B cell (primary cell): ENCODE results near the gene MAN2B2. TPM values are rescaled to one million over a fixed set of nuclear protein-coding genes. Genes with fewer than 3 reads are reported as not detected.

ENCODE experiments used
- ATAC-seq: fragments of 200-7000 bp; cut with Tn5 transposase; one replicate; pipeline ENCODE4 v1.10.0; 2021; ENCODE audit warnings: low read depth, mild to moderate bottlenecking, moderate number of reproducible peaks, moderate library complexity
- CTCF ChIA-PET: fragments of 350-600 bp; sonication (Branson Sonifier 250); formaldehyde crosslinking; loops from one replicate; lab custom pipeline; 2021; ENCODE audit warnings: antibody characterized with exemption, inconsistent platforms; lab: Charles Lee
- POLR2A ChIA-PET: fragments of 350-600 bp; sonication (Branson Sonifier 250); formaldehyde crosslinking; loops from one replicate; lab custom pipeline; 2021; ENCODE audit warnings: antibody characterized with exemption; lab: Charles Lee
- DNase-seq: peaks from one replicate; pipeline ENCODE4 v3.0.0; 2013
- H2AFZ ChIP-seq: 2 replicates; pipeline ENCODE4 v1.6.1; 2012; ENCODE audit warnings: mild to moderate bottlenecking, low read depth, low read length; ENCODE audit not compliant: insufficient read depth, poor library complexity, severe bottlenecking
- H3K27ac ChIP-seq, 2 donors: 1 replicate in 1 of 2; 2 replicates in 1 of 2; pipeline ENCODE4 v1.5.1; 2012 to 2013; ENCODE audit warnings: low read length in 2 of 2, mild to moderate bottlenecking in 2 of 2, moderate library complexity in 1 of 2
- H3K27me3 ChIP-seq, 4 experiments: fragments of 200-600 bp in 1 of 4; sonication (generic) in 1 of 4; replicated peaks in 1 of 4; 1 replicate in 2 of 4; 2 replicates in 2 of 4; pipeline versions ENCODE4 v1.6.1 to v1.7.0; 2013 to 2016; ENCODE audit warnings: low read length in 3 of 4, mild to moderate bottlenecking in 2 of 4, mixed read lengths in 1 of 4, moderate library complexity in 1 of 4; ENCODE audit not compliant: insufficient read depth in 4 of 4, control insufficient read depth in 3 of 4; ENCODE audit errors: control extremely low read depth in 1 of 4
- H3K36me3 ChIP-seq, 2 experiments: replicated peaks in 1 of 2; 1 replicate in 1 of 2; 2 replicates in 1 of 2; pipeline versions ENCODE4 v1.6.1 to v1.7.1; 2013; ENCODE audit warnings: low read length in 1 of 2; ENCODE audit not compliant: insufficient read depth in 2 of 2, control insufficient read depth in 1 of 2; ENCODE audit errors: control extremely low read depth in 1 of 2, extremely low read depth in 1 of 2
- H3K4me1 ChIP-seq, 2 donors: fragments of 200-600 bp in 1 of 2; sonication (generic) in 1 of 2; 1 replicate in 1 of 2; 2 replicates in 1 of 2; pipeline versions ENCODE4 v1.5.1 to v1.6.1; 2013 to 2017; ENCODE audit warnings: low read length in 2 of 2; ENCODE audit not compliant: control insufficient read depth in 2 of 2, insufficient read depth in 2 of 2
- H3K4me2 ChIP-seq: replicated peaks from 2 replicates; pipeline ENCODE3; 2012; ENCODE audit warnings: mild to moderate bottlenecking, low read depth, low read length; ENCODE audit not compliant: poor library complexity, severe bottlenecking
- H3K4me3 ChIP-seq, 5 experiments: fragments of 200-600 bp in 1 of 5; sonication (generic) in 1 of 5; 1 replicate in 3 of 5; 2 replicates in 2 of 5; pipeline versions ENCODE4 v1.5.1 to v1.7.0; 2011 to 2016; ENCODE audit warnings: low read length in 4 of 5, mild to moderate bottlenecking in 4 of 5, low read depth in 2 of 5, control low read depth in 1 of 5, moderate library complexity in 1 of 5; ENCODE audit not compliant: insufficient read depth in 1 of 5; ENCODE audit errors: control extremely low read depth in 1 of 5, extremely low read depth in 1 of 5
- H3K79me2 ChIP-seq: fragments of 200-600 bp; sonication (generic); one replicate; pipeline ENCODE4 v1.6.0; 2016; ENCODE audit warnings: low read length; ENCODE audit not compliant: control insufficient read depth, insufficient read depth
- H3K9ac ChIP-seq: fragments of 200-600 bp; sonication (generic); 2 replicates; pipeline ENCODE4 v1.6.1; 2017; ENCODE audit warnings: mild to moderate bottlenecking, low read length, moderate library complexity
- H3K9me3 ChIP-seq, 3 donors: one replicate each; pipeline versions ENCODE4 v1.6.1 to v1.7.1; 2013; ENCODE audit warnings: low read length in 2 of 3; ENCODE audit not compliant: control insufficient read depth in 2 of 3, insufficient read depth in 1 of 3; ENCODE audit errors: control extremely low read depth in 1 of 3
- H4K20me1 ChIP-seq: 2 replicates; pipeline ENCODE4 v1.6.0; 2012; ENCODE audit warnings: mild to moderate bottlenecking, low read length; ENCODE audit not compliant: insufficient read depth, control insufficient read depth, poor library complexity, severe bottlenecking
- H3K27ac Mint-ChIP-seq: one replicate; pipeline ENCODE4 v1.8.0; 2021; ENCODE audit warnings: mixed read lengths
- H3K27me3 Mint-ChIP-seq: one replicate; pipeline ENCODE4 v1.8.0; 2021; ENCODE audit warnings: mixed read lengths
- H3K4me1 Mint-ChIP-seq: one replicate; pipeline ENCODE4 v1.8.0; 2021; ENCODE audit warnings: mixed read lengths
- H3K4me3 Mint-ChIP-seq: one replicate; pipeline ENCODE4 v1.8.0; 2021; ENCODE audit warnings: mixed read lengths
- H3K9me3 Mint-ChIP-seq: one replicate; pipeline ENCODE4 v1.8.0; 2022; ENCODE audit warnings: mixed read lengths; ENCODE audit not compliant: insufficient read depth
- CTCF ChIP-seq: fragments of 200-600 bp; IDR thresholded peaks from one replicate; pipeline ENCODE4 v1.8.0; 2022; ENCODE audit warnings: antibody characterized with exemption, mild to moderate bottlenecking
- EZH2 ChIP-seq: IDR thresholded peaks from 2 replicates; pipeline ENCODE4 v1.6.1; 2012; ENCODE audit warnings: borderline replicate concordance, low read depth, mild to moderate bottlenecking, moderate library complexity, low read length; ENCODE audit not compliant: insufficient read depth, poor library complexity, severe bottlenecking
- WGBS: methylation state at CpG from one replicate; pipeline ENCODE4 v1.1.5; 2013; ENCODE audit warnings: missing lambda C conversion rate; ENCODE audit not compliant: insufficient coverage; 5-methylcytosine and 5-hydroxymethylcytosine counted together
- intact Hi-C: fragments of 100-400 bp; cut with micrococcal nuclease; formaldehyde crosslinking; loops from one replicate; pipeline ENCODE4 v1.10.0; 2022
- polyA plus RNA-seq: library from polyadenylated mRNA; depleted of rRNA; stranded (reverse); fragments of >200 nt; gene quantifications from 2 replicates; pipeline ENCODE4 v1.2.3, GENCODE V29; 2012
- total RNA-seq, 2 donors: library from RNA; stranded (reverse); fragments of 120-200 nt in 1 of 2; gene quantifications; 1 replicate in 1 of 2; 2 replicates in 1 of 2; pipeline versions ENCODE4 v1.2.3 to v1.2.4, GENCODE V29; 2013 to 2022

The MAN2B2 gene
- total and polyA plus RNA-seq, 2 donors (not counting 1 experiment from before 2014, with no cell fraction given): 35.0 to 37.0 TPM

GRCh38 chr4:6542951-6543350, 32.0 kb upstream of the MAN2B2 start:
- ATAC-seq: no peak
- H3K4me1 ChIP-seq: no peaks in the 10 kb centered on the region
- no peak overlapping the region for H3K4me3 ChIP-seq
- ChIA-PET CTCF (interaction anchor here (1.2 kb wide), 1 partner anchor 293 kb away, joined by 4 read pairs; no protein-coding TSS in a partner anchor), POLR2A (no interaction called here)
- H4K20me1 ChIP-seq: no peaks in the 10 kb centered on the region
- H3K27ac ChIP-seq: no peak overlapping the region
- no peaks in the 10 kb centered on the region for H3K36me3 ChIP-seq
- no peak for DNase-seq
- Mint-ChIP-seq H3K4me1 (no peaks in the 10 kb centered on the region), H3K4me3 (no peak overlapping the region), H3K27ac (no peak overlapping the region), H3K27me3 (peaks cover 30% of the 10 kb centered on the region), H3K9me3 (peaks cover 6% of the 10 kb centered on the region)
- H2AFZ ChIP-seq: no peak overlapping the region
- 81% methylated on average over 10 of the region's 12 CpGs for WGBS
- intact Hi-C loops: no loop called here
- H3K27me3 ChIP-seq: peaks cover 0 to 12% (median 0%) of the 10 kb centered on the region in 4 experiments
- TF ChIP-seq EZH2 (no peak), CTCF (no peak)
- H3K9ac ChIP-seq: no peak overlapping the region
- H3K4me2 ChIP-seq: no peak overlapping the region
- peaks cover 0 to 18% (median 4%) of the 10 kb centered on the region in 3 donors for H3K9me3 ChIP-seq
- H3K79me2 ChIP-seq: no peaks in the 10 kb centered on the region

- Mint-ChIP-seq H3K27me3 (peaks cover 32% of the 10 kb centered on the region), H3K4me1 (no peaks in the 10 kb centered on the region), H3K9me3 (no peaks in the 10 kb centered on the region), H3K27ac (no peak overlapping the region), H3K4me3 (no peak overlapping the region)
- ATAC-seq (no peak), DNase-seq (no peak)
- no peak overlapping the region for H3K27ac ChIP-seq
- no peak overlapping the region for H3K9ac ChIP-seq
- no peak for TF ChIP-seq CTCF
- TF ChIP-seq EZH2: no peak
- peaks cover 0 to 14% (median 0%) of the 10 kb centered on the region in 4 experiments for H3K27me3 ChIP-seq
- ChIA-PET POLR2A (no interaction called here), CTCF (interaction anchor here (1.0 to 2.8 kb wide), 3 partner anchors 13 to 297 kb away, joined by 3 to 21 read pairs (median 3); no protein-coding TSS in a partner anchor)
- no peaks in the 10 kb centered on the region for H3K79me2 ChIP-seq
- H4K20me1 ChIP-seq: no peaks in the 10 kb centered on the region
- no peak overlapping the region for H3K4me2 ChIP-seq
- H3K4me3 ChIP-seq: no peak overlapping the region
- H2AFZ ChIP-seq: no peak overlapping the region
- H3K9me3 ChIP-seq: peaks cover 0 to 9% (median 0%) of the 10 kb centered on the region in 3 donors
- intact Hi-C loops: no loop called here
- no peaks in the 10 kb centered on the region for H3K4me1 ChIP-seq
- H3K36me3 ChIP-seq: no peaks in the 10 kb centered on the region
- 97% methylated on average over 3 of the region's 4 CpGs for WGBS
These were observed 28.9 kb upstream of the MAN2B2 start for GRCh38 chr4:6546091-6546490.
